PC-3 (cell line): Measurements from ENCODE around the gene DHX34. TPM values are rescaled to one million over a fixed set of nuclear protein-coding genes. Genes with fewer than 3 reads are reported as not detected.

Source experiments
- ATAC-seq: fragments of 200-7000 bp; cut with Tn5 transposase; 2 replicates; pipeline ENCODE4 v1.9.1; 2020; ENCODE audit warnings: mild to moderate bottlenecking, moderate library complexity
- BruUV-seq: library from RNA; stranded (reverse); fragments of 400-500 nt; replicated peaks from 2 replicates; lab custom pipeline; 2021; lab: Mats Ljungman, UMichigan
- CTCF ChIA-PET: fragments of 300-600 bp; sonication (Branson Sonifier 250); formaldehyde crosslinking; loops from one replicate; lab custom pipeline; 2022; ENCODE audit warnings: antibody characterized with exemption; lab: Charles Lee
- POLR2A ChIA-PET: fragments of 300-600 bp; sonication (Branson Sonifier 250); formaldehyde crosslinking; loops from one replicate; lab custom pipeline; 2022; ENCODE audit warnings: antibody characterized with exemption; ENCODE audit not compliant: unreplicated experiment; lab: Charles Lee
- DNase-seq: peaks from one replicate; pipeline ENCODE4 v3.0.0-alpha.2; 2015
- H2AFZ ChIP-seq: fragments of 300-600 bp; sonication (generic); 2 replicates; pipeline ENCODE4 v1.6.0; 2016; ENCODE audit warnings: antibody characterized with exemption, low read length
- H3F3A ChIP-seq: fragments of 300-600 bp; sonication (generic); one replicate; pipeline ENCODE4 v1.6.0; 2017; ENCODE audit warnings: antibody characterized with exemption, low read length, control low read depth, mild to moderate bottlenecking; ENCODE audit not compliant: unreplicated experiment
- H3K27ac ChIP-seq: fragments of 300-600 bp; sonication (generic); 2 replicates; pipeline ENCODE4 v1.5.1; 2016; ENCODE audit warnings: mild to moderate bottlenecking, low read length
- H3K27me3 ChIP-seq: fragments of 300-600 bp; sonication (generic); 2 replicates; pipeline ENCODE4 v1.6.1; 2016; ENCODE audit warnings: low read length, mixed read lengths
- H3K36me3 ChIP-seq: fragments of 300-600 bp; sonication (generic); 2 replicates; pipeline ENCODE4 v1.6.1; 2016; ENCODE audit warnings: low read depth, mixed run types, low read length, mixed read lengths
- H3K4me1 ChIP-seq: fragments of 300-600 bp; sonication (generic); 2 replicates; pipeline ENCODE4 v1.5.1; 2016; ENCODE audit warnings: low read length; ENCODE audit not compliant: insufficient read depth
- H3K4me2 ChIP-seq: fragments of 300-600 bp; sonication (generic); 2 replicates; pipeline ENCODE4 v1.6.0; 2016; ENCODE audit warnings: low read length
- H3K4me3 ChIP-seq: fragments of 300-600 bp; sonication (generic); 2 replicates; pipeline ENCODE4 v1.5.1; 2016; ENCODE audit warnings: mild to moderate bottlenecking, low read length, mixed read lengths
- H3K79me2 ChIP-seq: fragments of 300-600 bp; sonication (generic); 2 replicates; pipeline ENCODE4 v1.6.1; 2017; ENCODE audit warnings: low read length, mixed read lengths
- H3K9ac ChIP-seq: fragments of 300-600 bp; sonication (generic); 2 replicates; pipeline ENCODE4 v1.6.0; 2016; ENCODE audit warnings: mild to moderate bottlenecking, low read length
- H3K9me2 ChIP-seq: fragments of 300-600 bp; sonication (generic); replicated peaks from 2 replicates; pipeline ENCODE4 v1.6.1; 2016; ENCODE audit warnings: mixed run types, low read length, mixed read lengths
- H3K9me3 ChIP-seq: fragments of 300-600 bp; sonication (generic); 2 replicates; pipeline ENCODE4 v1.6.1; 2016; ENCODE audit warnings: low read length, mixed read lengths
- H4K20me1 ChIP-seq: fragments of 300-600 bp; sonication (generic); 2 replicates; pipeline ENCODE4 v1.6.1; 2016; ENCODE audit warnings: low read length, mixed read lengths
- EZH2 ChIP-seq: fragments of 300-600 bp; sonication (generic); IDR thresholded peaks from one replicate; pipeline ENCODE4 v1.6.1; 2017; ENCODE audit warnings: antibody characterized with exemption, mild to moderate bottlenecking, low read length; ENCODE audit not compliant: unreplicated experiment
- EZH2phosphoT487 ChIP-seq: fragments of 300-600 bp; sonication (generic); IDR thresholded peaks from 2 replicates; pipeline ENCODE4 v1.6.1; 2018; ENCODE audit warnings: mild to moderate bottlenecking, antibody characterized with exemption, low read length, borderline replicate concordance
- intact Hi-C: fragments of 100-400 bp; cut with micrococcal nuclease; formaldehyde crosslinking; loops from 2 replicates; pipeline ENCODE4 v1.9.0; 2023
- total RNA-seq: library from RNA; depleted of rRNA; stranded (reverse); fragments of >200 nt; gene quantifications from 2 replicates; pipeline ENCODE4 v1.2.3, GENCODE V29; 2014
- TF ChIP-seq, protein P1 (sequence below): fragments of 300-600 bp; sonication (generic); conservative IDR thresholded peaks from 2 replicates; pipeline ENCODE4 v1.5.1; 2017; ENCODE audit warnings: antibody characterized with exemption, low read depth, mild to moderate bottlenecking, low read length

The DHX34 gene
- total RNA-seq, 1 experiment from 2014 or later, result 28.3 TPM

DNA sequence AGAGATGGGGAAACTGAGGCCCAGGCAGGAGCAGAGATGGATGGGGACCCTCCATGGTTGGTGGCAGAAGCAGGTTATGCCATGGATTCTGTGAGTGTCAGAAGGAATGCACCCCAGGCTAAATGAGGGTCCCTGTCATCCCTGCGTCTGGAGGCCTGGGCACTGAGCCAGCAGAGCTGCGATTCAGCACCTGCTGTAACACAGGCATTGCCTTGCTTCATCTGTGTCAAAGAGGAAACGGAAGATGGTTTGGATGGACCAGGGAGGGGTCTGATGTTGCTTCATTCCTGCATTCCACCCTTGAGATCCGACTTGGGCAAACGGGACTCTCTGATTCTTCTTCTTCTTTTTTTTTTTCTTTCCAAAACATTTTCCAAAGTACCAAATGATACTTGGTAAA is 38.3 kb upstream of the DHX34 start:
- TF ChIP-seq EZH2, result no peak
- TF ChIP-seq, protein P1, sequence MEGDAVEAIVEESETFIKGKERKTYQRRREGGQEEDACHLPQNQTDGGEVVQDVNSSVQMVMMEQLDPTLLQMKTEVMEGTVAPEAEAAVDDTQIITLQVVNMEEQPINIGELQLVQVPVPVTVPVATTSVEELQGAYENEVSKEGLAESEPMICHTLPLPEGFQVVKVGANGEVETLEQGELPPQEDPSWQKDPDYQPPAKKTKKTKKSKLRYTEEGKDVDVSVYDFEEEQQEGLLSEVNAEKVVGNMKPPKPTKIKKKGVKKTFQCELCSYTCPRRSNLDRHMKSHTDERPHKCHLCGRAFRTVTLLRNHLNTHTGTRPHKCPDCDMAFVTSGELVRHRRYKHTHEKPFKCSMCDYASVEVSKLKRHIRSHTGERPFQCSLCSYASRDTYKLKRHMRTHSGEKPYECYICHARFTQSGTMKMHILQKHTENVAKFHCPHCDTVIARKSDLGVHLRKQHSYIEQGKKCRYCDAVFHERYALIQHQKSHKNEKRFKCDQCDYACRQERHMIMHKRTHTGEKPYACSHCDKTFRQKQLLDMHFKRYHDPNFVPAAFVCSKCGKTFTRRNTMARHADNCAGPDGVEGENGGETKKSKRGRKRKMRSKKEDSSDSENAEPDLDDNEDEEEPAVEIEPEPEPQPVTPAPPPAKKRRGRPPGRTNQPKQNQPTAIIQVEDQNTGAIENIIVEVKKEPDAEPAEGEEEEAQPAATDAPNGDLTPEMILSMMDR, result no peak
- TF ChIP-seq EZH2phosphoT487, result no peak
- CTCF ChIA-PET, result no interaction called here

DNA sequence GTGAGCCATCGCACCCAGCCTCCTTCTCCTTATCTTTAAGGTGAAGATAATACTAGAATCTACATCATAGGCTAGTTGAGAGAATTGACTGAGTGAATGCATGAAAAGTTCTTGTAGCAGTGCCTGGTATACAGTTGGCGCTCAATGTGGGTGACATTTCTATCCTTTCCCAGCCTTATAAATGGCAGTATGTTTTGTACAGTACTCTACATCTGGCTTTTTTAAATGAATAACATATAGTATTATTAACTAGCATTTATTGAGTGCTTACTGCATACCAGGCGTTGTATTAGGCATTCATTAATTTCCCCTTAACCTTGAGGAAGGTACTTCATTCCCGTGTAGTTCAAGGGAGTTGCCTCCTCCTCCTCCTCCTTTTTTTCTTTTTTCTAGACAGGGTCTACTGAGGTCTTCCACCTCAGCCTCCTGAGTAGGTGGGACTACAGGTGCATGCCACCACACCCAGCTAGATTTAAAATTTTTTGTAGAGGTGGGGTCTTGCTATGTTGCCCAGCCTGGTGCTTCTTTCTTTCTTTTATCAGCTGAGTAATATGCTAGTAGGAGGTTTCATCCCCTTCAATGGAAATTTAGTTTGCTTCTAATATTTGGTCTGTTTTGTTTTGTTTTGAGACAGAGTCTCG is 36.6 kb upstream of the DHX34 start:
- H2AFZ ChIP-seq, result no peak overlapping the region
- no peaks in the 10 kb centered on the region for H3K79me2 ChIP-seq
- no peak for DNase-seq
- ChIA-PET CTCF (no interaction called here), POLR2A (no interaction called here)
- H3F3A ChIP-seq, result no peaks in the 10 kb centered on the region
- no TSS peak for BruUV-seq
- no peaks in the 10 kb centered on the region for H3K36me3 ChIP-seq
- TF ChIP-seq EZH2phosphoT487 (no peak), EZH2 (no peak)
- TF ChIP-seq, protein P1, result no peak
- H3K4me1 ChIP-seq, result peaks cover 3% of the 10 kb centered on the region; the same call in 1 of the 2 replicates
- H4K20me1 ChIP-seq, result no peaks in the 10 kb centered on the region
- no peak overlapping the region for H3K9ac ChIP-seq
- no peak for ATAC-seq
- H3K4me3 ChIP-seq, result no peak overlapping the region
- H3K9me2 ChIP-seq, result no peaks in the 10 kb centered on the region
- H3K4me2 ChIP-seq, result no peak overlapping the region
- intact Hi-C loops, result no loop called here
- no peak overlapping the region for H3K27ac ChIP-seq
- H3K27me3 ChIP-seq, result no peaks in the 10 kb centered on the region
- no peaks in the 10 kb centered on the region for H3K9me3 ChIP-seq

More for the DNA sequence above, 38.3 kb upstream of the DHX34 start:
- no peaks in the 10 kb centered on the region for H4K20me1 ChIP-seq
- no peak overlapping the region for H3K4me2 ChIP-seq
- H3K36me3 ChIP-seq, result no peaks in the 10 kb centered on the region
- POLR2A ChIA-PET, result no interaction called here
- H3K4me3 ChIP-seq, result no peak overlapping the region
- no peak overlapping the region for H3K27ac ChIP-seq
- no peaks in the 10 kb centered on the region for H3K9me2 ChIP-seq
- ATAC-seq (no peak), DNase-seq (peak; percentile 55)
- H3K9me3 ChIP-seq, result no peaks in the 10 kb centered on the region
- H3K27me3 ChIP-seq, result no peaks in the 10 kb centered on the region
- H3F3A ChIP-seq, result no peaks in the 10 kb centered on the region
- BruUV-seq, result no TSS peak
- H3K9ac ChIP-seq, result no peak overlapping the region
- no peaks in the 10 kb centered on the region for H3K79me2 ChIP-seq
- intact Hi-C loops, result no loop called here
- H3K4me1 ChIP-seq, result peaks cover 3% of the 10 kb centered on the region; the same call in 1 of the 2 replicates
- H2AFZ ChIP-seq, result no peak overlapping the region

DNA sequence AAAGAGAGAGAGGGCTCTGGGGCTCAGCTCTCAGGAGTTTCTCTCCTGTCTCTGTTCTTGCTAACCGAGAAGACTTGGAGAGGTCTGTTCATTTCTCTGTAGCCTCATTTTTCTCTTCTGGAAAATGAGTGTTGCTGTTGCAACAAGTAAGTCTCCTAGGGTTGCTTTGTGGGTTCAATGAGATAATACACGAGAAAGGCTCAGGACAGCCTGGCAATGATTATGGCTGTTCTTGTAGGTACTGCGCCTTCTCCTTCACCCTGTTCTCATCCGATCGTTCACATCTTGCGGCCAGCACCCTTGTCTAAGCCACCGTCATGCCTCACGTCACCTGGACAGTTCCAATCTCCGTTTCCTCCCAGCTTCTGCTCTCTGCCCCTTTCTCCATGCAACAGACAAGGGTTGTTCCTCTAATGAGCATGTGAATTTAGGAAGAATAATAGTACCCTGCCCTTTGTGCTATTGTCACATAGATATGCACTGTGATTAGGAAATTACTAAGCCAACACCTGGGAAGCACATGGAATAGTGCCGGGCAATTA is 35.3 kb upstream of the DHX34 start:
- Histone ChIP-seq H3K79me2 (no peaks in the 10 kb centered on the region), H4K20me1 (no peaks in the 10 kb centered on the region), H3K9ac (no peak overlapping the region), H3K36me3 (no peaks in the 10 kb centered on the region), H2AFZ (no peak overlapping the region), H3K27me3 (no peaks in the 10 kb centered on the region), H3K27ac (no peak overlapping the region), H3K4me2 (no peak overlapping the region), H3K9me2 (no peaks in the 10 kb centered on the region), H3K9me3 (no peaks in the 10 kb centered on the region), H3K4me3 (no peak overlapping the region), H3F3A (no peaks in the 10 kb centered on the region), H3K4me1 (peaks cover 3% of the 10 kb centered on the region; the same call in 1 of the 2 replicates)
- intact Hi-C loops, result no loop called here
- POLR2A ChIA-PET, result no interaction called here
- DNase-seq (no peak), ATAC-seq (no peak)
- BruUV-seq, result no TSS peak
- CTCF ChIA-PET, result no interaction called here
- TF ChIP-seq EZH2 (no peak), EZH2phosphoT487 (no peak)
- TF ChIP-seq, protein P1, result no peak
